Esophagus squamous epithelium (tissue), 5 donors: Measurements from ENCODE around the gene OR52W1. TPM values are rescaled to one million over a fixed set of nuclear protein-coding genes. Genes with fewer than 3 reads are reported as not detected.

Experiments
- DNase-seq: peaks from one replicate; lab custom pipeline; 2025; lab: John Stamatoyannopoulos, UW
- H3K27ac ChIP-seq, 4 donors: fragments of 200-600 bp; sonication (generic); one replicate each; pipeline ENCODE4 v1.5.1; 2016 to 2019; ENCODE audit warnings: mild to moderate bottlenecking in 1 of 4
- H3K27me3 ChIP-seq, 4 donors: fragments of 200-600 bp; sonication (generic); 1 replicate in 3 of 4; 2 replicates in 1 of 4; pipeline versions ENCODE4 v1.5.1 to v1.6.0; 2017 to 2021; ENCODE audit warnings: antibody characterized with exemption in 1 of 4
- H3K36me3 ChIP-seq, 3 donors: fragments of 200-600 bp; sonication (generic); one replicate each; pipeline ENCODE4 v1.5.1; 2016 to 2019
- H3K4me1 ChIP-seq, 3 donors: fragments of 200-600 bp; sonication (generic); one replicate each; pipeline ENCODE4 v1.5.1; 2017 to 2019
- H3K4me3 ChIP-seq, 4 donors: fragments of 200-600 bp; sonication (generic); 1 replicate in 3 of 4; 2 replicates in 1 of 4; pipeline ENCODE4 v1.5.1; 2016 to 2019; ENCODE audit warnings: mild to moderate bottlenecking in 2 of 4, moderate library complexity in 1 of 4
- H3K9me3 ChIP-seq, 3 donors: fragments of 200-600 bp; sonication (generic); one replicate each; pipeline ENCODE4 v1.5.1; 2016 to 2019
- POLR2A ChIP-seq, 4 donors: fragments of 450-650 bp; IDR thresholded peaks; one replicate each; pipeline ENCODE4 v1.6.1; 2017; ENCODE audit warnings: antibody characterized with exemption in 4 of 4, mild to moderate bottlenecking in 4 of 4, moderate library complexity in 3 of 4
- WGBS, 2 donors: methylation state at CpG; one replicate each; pipeline ENCODE4 v1.1.5; 2018; 5-methylcytosine and 5-hydroxymethylcytosine counted together
- intact Hi-C: fragments of 100-400 bp; cut with DNase I; formaldehyde crosslinking; loops from one replicate; pipeline ENCODE4 v1.15.0; 2022
- total RNA-seq, 4 donors: library from RNA; depleted of rRNA; stranded (reverse); fragments of >200 nt; gene quantifications; one replicate each; pipeline ENCODE4 v1.1.0, GENCODE V29; 2016
- TF ChIP-seq, protein P1 (sequence below), 6 experiments: fragments of 450-650 bp in 4 of 6; fragments of 200-600 bp in 2 of 6; sonication (generic) in 2 of 6; IDR thresholded peaks; one replicate each; pipeline ENCODE4 v1.5.1; 2016 to 2019; ENCODE audit warnings: antibody characterized with exemption in 6 of 6, mild to moderate bottlenecking in 4 of 6, moderate library complexity in 4 of 6
- donor health status: DM: yes; HTN: yes; CAD: no.

The OR52W1 gene
- total RNA-seq, 4 donors from 2014 or later = not detected

DNA sequence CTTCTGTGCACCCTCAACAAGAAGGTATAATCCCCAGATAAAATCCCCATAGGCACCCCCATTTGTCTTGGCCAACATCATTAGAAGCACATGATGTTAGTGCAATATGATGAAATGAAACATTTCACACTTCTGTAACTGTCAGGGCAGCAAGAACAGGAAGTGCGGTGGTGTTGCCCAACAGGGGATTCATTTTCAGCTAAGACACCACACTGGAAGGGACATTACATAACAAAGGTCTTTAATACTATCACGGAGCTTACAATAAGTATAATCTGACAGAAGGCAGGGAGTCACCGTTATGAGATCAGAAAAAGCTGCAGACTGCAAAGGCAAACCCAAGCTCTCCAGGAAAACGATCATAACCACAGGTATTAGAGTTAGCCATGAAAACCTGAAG lies 2.0 kb downstream of the OR52W1 start:
- no peak for DNase-seq
- H3K27ac ChIP-seq = no peak overlapping the region
- no peak overlapping the region for H3K4me3 ChIP-seq
- no peaks in the 10 kb centered on the region for H3K9me3 ChIP-seq
- no peaks in the 10 kb centered on the region for H3K27me3 ChIP-seq
- intact Hi-C loops = no loop called here
- TF ChIP-seq, protein P1, sequence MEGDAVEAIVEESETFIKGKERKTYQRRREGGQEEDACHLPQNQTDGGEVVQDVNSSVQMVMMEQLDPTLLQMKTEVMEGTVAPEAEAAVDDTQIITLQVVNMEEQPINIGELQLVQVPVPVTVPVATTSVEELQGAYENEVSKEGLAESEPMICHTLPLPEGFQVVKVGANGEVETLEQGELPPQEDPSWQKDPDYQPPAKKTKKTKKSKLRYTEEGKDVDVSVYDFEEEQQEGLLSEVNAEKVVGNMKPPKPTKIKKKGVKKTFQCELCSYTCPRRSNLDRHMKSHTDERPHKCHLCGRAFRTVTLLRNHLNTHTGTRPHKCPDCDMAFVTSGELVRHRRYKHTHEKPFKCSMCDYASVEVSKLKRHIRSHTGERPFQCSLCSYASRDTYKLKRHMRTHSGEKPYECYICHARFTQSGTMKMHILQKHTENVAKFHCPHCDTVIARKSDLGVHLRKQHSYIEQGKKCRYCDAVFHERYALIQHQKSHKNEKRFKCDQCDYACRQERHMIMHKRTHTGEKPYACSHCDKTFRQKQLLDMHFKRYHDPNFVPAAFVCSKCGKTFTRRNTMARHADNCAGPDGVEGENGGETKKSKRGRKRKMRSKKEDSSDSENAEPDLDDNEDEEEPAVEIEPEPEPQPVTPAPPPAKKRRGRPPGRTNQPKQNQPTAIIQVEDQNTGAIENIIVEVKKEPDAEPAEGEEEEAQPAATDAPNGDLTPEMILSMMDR (IDR thresholded peaks at IDR 0.05) = no peak
- no peak for TF ChIP-seq POLR2A (IDR thresholded peaks at IDR 0.05)
- H3K4me1 ChIP-seq = no peaks in the 10 kb centered on the region
- peaks cover 0 to 21% (median 0%) of the 10 kb centered on the region in 3 donors for H3K36me3 ChIP-seq
- WGBS, 2 donors = 54 to 62% methylated on average over 4 of the region's 4 CpGs

DNA sequence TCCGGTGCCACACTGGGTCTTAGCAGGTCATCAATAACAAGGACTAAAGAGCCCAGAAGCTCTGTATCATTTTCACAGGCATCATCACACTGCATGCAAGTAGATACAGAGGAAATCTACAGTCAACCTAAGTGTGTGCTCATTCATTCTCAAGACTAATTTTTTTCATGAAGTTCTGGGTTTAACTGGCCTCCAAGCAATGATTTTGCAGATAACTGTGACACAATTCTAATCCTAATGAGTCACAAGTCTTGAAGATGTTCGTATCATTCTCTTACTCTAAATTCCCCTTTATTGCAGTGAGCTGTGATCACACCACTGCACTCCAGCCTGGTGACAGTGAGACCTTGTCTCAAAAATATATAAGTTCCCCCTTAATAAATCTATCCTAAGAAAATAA lies 2.5 kb downstream of the OR52W1 start:
- TF ChIP-seq POLR2A (IDR thresholded peaks at IDR 0.05) = no peak
- TF ChIP-seq, protein P1 (IDR thresholded peaks at IDR 0.05) = no peak
- intact Hi-C loops = no loop called here
- Histone ChIP-seq H3K4me1 (no peaks in the 10 kb centered on the region), H3K27ac (no peak overlapping the region), H3K36me3 (peaks cover 0 to 25% (median 0%) of the 10 kb centered on the region in 3 donors), H3K9me3 (no peaks in the 10 kb centered on the region), H3K27me3 (no peaks in the 10 kb centered on the region), H3K4me3 (no peak overlapping the region)
- no peak for DNase-seq
- 45 to 55% methylated on average over 2 of the region's 2 CpGs for WGBS, 2 donors

DNA sequence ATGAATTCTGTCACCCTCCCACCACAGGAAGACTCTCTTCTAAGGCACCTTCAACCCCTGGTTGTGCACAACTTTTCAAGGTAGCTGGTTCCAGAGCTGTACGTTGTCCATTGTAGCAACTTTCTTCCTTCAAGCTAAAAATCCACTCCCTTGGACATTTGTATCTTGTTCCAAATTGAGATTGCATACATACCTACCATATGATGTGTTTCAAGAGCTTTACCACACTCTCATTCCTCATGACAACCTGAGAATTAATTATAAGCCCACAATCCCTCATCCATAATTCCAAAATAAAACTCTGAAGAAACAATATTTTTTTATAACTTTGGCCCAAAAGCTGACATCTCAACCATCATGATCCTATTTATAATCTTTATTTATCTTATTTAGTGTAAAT lies 3.0 kb downstream of the OR52W1 start:
- Histone ChIP-seq H3K4me1 (no peaks in the 10 kb centered on the region), H3K9me3 (no peaks in the 10 kb centered on the region), H3K4me3 (no peak overlapping the region), H3K27me3 (no peaks in the 10 kb centered on the region), H3K36me3 (peaks cover 0 to 31% (median 0%) of the 10 kb centered on the region in 3 donors), H3K27ac (no peak overlapping the region)
- no peak for TF ChIP-seq POLR2A (IDR thresholded peaks at IDR 0.05)
- TF ChIP-seq, protein P1 (IDR thresholded peaks at IDR 0.05) = no peak
- intact Hi-C loops = no loop called here
- WGBS, 2 donors = 71 to 91% methylated on average over 1 of the region's 1 CpG
- no peak for DNase-seq

DNA sequence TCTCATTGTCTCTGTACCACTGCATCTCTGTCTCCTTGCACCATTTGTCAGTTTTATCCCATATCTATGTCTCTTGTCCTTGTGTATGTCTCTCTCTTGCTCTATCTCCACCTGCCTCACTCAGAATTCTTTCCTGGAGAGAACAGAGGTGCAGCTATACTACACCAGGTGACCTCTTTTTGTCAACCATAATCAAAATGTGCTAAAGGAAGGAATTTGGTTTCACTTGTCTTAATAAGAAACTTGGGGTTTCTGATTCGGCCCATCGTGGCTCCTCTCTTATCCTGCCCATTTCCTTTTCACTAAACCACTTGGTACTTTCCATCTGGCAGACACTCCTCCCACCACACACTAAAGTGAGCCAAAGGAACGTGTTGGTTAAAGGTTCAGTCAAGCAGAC lies 4.3 kb downstream of the OR52W1 start:
- no peaks in the 10 kb centered on the region for H3K9me3 ChIP-seq
- H3K4me1 ChIP-seq = no peaks in the 10 kb centered on the region
- no peak overlapping the region for H3K27ac ChIP-seq
- H3K27me3 ChIP-seq = no peaks in the 10 kb centered on the region
- H3K4me3 ChIP-seq = no peak overlapping the region
- peaks cover 0 to 44% (median 0%) of the 10 kb centered on the region in 3 donors for H3K36me3 ChIP-seq
- no peak for DNase-seq
- intact Hi-C loops = no loop called here
- 43 to 47% methylated on average over 3 of the region's 3 CpGs for WGBS, 2 donors
- no peak for TF ChIP-seq POLR2A (IDR thresholded peaks at IDR 0.05)

GRCh38 chr11:6204706-6205105 lies 5.7 kb downstream of the OR52W1 start:
- Histone ChIP-seq H3K27ac (no peak overlapping the region), H3K27me3 (no peaks in the 10 kb centered on the region), H3K4me1 (no peaks in the 10 kb centered on the region), H3K4me3 (no peak overlapping the region), H3K9me3 (no peaks in the 10 kb centered on the region), H3K36me3 (peaks cover 0 to 57% (median 2%) of the 10 kb centered on the region in 3 donors)
- 90 to 93% methylated on average over 1 of the region's 1 CpG for WGBS, 2 donors
- intact Hi-C loops = no loop called here
- TF ChIP-seq, protein P1 (IDR thresholded peaks at IDR 0.05) = no peak
- TF ChIP-seq POLR2A (IDR thresholded peaks at IDR 0.05) = no peak
- DNase-seq = no peak

DNA sequence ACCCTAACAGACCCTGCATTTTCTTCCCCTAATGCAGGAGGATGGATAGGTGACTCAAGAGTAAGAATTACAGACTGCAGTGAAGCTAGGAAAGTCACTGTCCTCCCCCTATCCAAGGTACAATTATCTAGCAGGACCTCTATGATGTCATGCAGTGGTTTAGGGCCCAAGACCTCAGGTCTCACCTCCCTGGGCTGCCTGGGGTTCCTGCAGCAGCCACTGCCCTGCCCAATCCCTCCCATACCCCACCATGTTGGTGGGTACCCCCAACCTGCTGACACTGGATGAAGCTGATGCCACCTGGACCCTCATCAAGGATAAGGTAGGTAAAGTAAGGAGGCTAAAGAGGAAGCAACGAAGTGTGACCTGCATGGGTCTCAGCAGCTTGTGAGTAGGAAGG lies 6.3 kb downstream of the OR52W1 start, which contains the start of gene C11orf42:
Gene C11orf42, plus strand, starts transcription at position 192 of the 400 bp plus-strand sequence. Its CDS starts 59 bp downstream, at position 251.
- no peaks in the 10 kb centered on the region for H3K9me3 ChIP-seq
- H3K4me1 ChIP-seq = no peaks in the 10 kb centered on the region
- H3K4me3 ChIP-seq = no peak within 1 kb of the TSS
- H3K27me3 ChIP-seq = no peaks in the 10 kb centered on the region
- no peak for DNase-seq
- 80 to 89% methylated on average over 1 of the region's 1 CpG for WGBS, 2 donors
- intact Hi-C loops = no loop called here
- H3K36me3 ChIP-seq = peaks cover 0 to 64% (median 8%) of the 10 kb centered on the region in 3 donors
- TF ChIP-seq POLR2A (IDR thresholded peaks at IDR 0.05) = no peak
- TF ChIP-seq, protein P1 (IDR thresholded peaks at IDR 0.05) = no peak
- H3K27ac ChIP-seq = no peak within 1 kb of the TSS
